ENCODE results near the gene EXOC2.

DNA sequence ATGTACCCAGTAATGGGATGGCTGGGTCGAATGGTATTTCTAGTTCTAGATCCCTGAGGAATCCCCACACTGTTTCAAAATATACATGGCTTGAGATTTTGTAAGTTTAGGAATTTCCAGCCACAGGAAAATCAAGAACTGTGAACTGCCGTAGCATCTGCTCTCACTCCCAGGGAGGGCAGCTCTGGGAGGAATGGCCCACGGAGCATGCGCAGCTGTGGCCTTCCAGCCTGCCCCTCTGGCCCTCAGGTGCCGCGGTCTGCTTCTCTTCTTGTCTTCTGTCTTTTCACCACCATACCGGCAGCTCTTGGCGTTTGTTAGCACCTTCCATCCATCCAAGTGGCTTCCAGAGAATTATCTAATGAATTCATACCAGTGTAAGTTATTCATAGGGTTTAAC is 19.9 kb upstream of the EXOC2 start:
- TF ChIP-seq POLR2A (IDR thresholded peaks at IDR 0.05) (no peak), CTCF (IDR thresholded peaks at IDR 0.05) (no peak), POLR2AphosphoS5 (IDR thresholded peaks at IDR 0.05) (no peak)

Measured in breast epithelium (tissue), 3 donors.